Astrocyte of the cerebellum (primary cell): ENCODE data around the gene SLCO2A1.

Experiments used
- DNase-seq: peaks from one replicate; pipeline ENCODE4 v3.0.0-alpha.2; 2011; ENCODE audit warnings: low read depth
- H3K4me3 ChIP-seq: 2 replicates; pipeline ENCODE4 v1.5.1; 2011; ENCODE audit warnings: mild to moderate bottlenecking, low read depth, low read length, moderate library complexity
- in situ Hi-C: cut with HindIII; loops from 2 replicates; pipeline ENCODE4 v1.10.0; 2017; ENCODE audit warnings: low sequenced_read_pairs
- TF ChIP-seq, protein P1 (sequence below): IDR thresholded peaks from 2 replicates; pipeline ENCODE4 v1.5.1; 2012; ENCODE audit warnings: low read length, low read depth, moderate library complexity, mild to moderate bottlenecking; ENCODE audit errors: missing control alignments

SLCO2A1 gene

DNA sequence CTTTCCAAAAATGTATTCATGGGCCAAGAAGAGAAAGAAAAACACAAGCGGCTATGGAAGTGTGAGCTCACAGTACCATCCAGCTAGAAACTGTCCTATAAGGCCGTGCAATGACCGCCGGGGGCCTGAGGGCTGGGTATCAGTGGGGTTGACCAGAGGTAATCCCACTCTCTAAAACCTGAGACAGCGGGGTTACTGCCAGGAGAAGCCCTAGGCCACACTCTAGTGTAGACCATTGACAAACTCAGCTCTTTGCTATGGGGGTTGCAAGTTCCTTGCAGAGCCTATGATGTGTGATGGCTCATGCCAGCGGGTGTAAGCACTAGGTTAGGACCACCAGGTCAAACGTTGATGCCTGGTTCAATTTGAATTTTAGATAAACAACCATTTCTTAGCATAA lies 25.9 kb upstream of the SLCO2A1 start:
- DNase-seq: no peak
- TF ChIP-seq, protein P1, sequence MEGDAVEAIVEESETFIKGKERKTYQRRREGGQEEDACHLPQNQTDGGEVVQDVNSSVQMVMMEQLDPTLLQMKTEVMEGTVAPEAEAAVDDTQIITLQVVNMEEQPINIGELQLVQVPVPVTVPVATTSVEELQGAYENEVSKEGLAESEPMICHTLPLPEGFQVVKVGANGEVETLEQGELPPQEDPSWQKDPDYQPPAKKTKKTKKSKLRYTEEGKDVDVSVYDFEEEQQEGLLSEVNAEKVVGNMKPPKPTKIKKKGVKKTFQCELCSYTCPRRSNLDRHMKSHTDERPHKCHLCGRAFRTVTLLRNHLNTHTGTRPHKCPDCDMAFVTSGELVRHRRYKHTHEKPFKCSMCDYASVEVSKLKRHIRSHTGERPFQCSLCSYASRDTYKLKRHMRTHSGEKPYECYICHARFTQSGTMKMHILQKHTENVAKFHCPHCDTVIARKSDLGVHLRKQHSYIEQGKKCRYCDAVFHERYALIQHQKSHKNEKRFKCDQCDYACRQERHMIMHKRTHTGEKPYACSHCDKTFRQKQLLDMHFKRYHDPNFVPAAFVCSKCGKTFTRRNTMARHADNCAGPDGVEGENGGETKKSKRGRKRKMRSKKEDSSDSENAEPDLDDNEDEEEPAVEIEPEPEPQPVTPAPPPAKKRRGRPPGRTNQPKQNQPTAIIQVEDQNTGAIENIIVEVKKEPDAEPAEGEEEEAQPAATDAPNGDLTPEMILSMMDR: no peak
- H3K4me3 ChIP-seq: no peak overlapping the region
- in situ Hi-C loops: no loop called here

DNA sequence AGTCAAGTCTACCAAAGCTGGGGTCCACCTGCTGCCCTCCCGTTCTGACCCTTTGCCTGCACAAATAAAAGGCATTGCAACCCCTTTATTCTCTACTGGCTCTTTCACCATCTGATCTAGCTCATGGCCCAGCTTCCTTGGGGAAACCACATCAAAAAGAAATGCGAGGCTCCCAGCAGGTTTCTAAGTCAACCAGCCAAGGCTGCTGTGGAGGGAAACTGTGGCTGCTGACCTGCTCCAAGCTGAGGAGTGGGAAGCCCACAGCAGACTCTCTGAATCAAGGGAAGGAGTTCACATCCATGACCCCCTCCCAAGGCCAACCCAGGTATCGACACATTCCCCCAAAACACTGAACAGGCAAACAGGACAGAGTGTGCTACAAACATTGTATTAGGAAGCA lies 25.2 kb upstream of the SLCO2A1 start:
- peak; percentile 47 for DNase-seq
- in situ Hi-C loops: no loop called here
- TF ChIP-seq, protein P1: no peak
- no peak overlapping the region for H3K4me3 ChIP-seq

DNA sequence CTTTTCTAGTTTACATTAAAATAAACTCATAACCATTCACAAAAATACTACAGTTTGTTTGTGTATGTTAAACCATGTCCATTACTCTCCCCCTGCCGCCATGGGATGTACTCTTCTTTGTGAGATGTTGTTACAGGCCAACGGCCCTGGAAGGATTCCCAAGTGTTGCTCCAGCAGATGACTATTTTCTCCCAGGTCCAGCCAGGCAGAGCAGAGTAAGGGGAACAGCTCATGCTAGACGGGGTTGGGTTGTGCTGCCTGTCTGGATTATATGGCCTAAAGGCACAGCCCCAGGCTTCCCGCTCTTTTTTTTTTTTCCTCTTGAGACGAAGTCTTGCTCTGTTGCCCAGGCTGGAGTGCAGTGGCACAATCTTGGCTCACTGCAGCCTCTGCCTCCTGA lies 24.5 kb upstream of the SLCO2A1 start:
- in situ Hi-C loops: no loop called here
- peak; percentile 12 for DNase-seq
- TF ChIP-seq, protein P1: no peak
- H3K4me3 ChIP-seq: no peak overlapping the region

DNA sequence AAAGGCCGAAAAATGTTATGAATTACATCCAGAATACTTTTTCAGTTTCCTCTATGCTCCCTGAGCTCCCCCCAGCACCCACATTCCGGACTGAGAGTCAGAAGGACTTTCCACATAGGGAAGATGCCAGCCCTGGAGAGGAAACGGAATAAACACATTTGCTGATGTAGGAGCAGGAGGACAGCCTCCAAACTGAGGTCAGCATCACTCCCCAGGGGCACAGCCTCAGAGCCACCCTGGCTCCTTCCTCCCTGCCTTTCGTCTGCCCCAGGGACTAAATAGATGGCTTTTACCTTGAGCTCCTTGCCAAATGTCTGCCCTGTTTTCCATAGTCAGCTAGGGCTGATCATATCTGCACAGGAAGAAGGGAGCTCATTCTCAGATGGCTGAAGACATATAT lies 22.6 kb upstream of the SLCO2A1 start:
- H3K4me3 ChIP-seq: no peak overlapping the region
- no peak for DNase-seq
- TF ChIP-seq, protein P1: no peak
- in situ Hi-C loops: no loop called here

DNA sequence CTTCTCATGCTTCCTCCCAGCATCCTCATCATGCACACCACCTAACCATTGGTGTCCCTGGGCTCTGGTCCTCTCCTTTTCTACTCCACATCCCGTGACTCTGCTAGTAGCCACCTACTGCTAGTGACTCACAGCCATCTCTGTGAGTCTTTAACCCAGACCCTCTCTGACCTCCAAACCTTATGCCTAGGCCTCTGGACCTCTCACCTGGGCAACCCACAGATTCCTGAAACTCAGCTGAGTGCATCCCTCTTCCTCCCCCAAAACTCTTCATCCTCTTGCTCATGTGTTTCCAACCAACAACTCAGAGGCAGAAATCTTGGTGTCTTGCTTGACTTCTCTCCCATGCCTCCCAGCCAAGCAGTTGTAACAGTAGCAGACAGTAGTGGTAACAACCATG lies 20.0 kb upstream of the SLCO2A1 start:
- H3K4me3 ChIP-seq: no peak overlapping the region
- in situ Hi-C loops: no loop called here
- TF ChIP-seq, protein P1: no peak
- DNase-seq: no peak

DNA sequence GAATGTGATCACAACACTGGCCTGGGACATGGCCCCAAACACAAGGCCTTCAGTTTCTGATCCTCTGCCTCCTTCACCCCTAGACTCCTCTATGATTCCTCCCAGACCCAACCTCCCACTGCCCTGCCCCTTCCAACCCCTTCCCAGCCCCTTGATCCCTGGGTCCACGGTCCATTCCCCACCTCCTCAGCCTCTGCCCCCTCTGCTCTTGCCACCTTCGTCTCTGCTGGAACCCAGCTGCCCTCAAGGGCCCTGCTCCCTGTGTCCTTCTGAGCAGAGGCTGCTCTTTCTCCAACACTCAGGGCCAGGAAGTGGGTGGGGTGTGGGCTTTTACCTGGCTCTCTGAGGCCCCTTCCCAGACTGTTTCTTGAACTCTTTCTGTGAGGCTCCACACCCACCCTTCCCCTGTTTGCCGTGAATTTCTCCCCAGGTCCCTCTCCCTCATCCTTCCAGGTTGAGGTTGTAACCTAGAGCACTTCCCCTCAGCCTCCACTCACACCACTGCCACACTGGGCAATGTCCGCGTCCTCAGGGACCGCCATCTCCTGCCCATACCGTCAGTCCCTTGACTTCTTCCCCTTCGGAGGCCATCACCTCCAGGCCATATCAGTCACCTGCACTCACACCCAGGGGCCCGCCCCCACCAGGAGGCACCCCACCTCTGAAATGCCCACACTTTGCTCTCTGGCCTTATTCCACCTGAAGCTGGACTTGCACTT lies 18.7 kb upstream of the SLCO2A1 start:
- no peak for DNase-seq
- TF ChIP-seq, protein P1: no peak
- in situ Hi-C loops: no loop called here
- H3K4me3 ChIP-seq: no peak overlapping the region
